ENCODE measurements around the gene MALT1. TPM values are rescaled to one million over a fixed set of nuclear protein-coding genes. Genes with fewer than 3 reads are reported as not detected.

MALT1 gene
- total RNA-seq, 2 experiments from 2014 or later: 82.3 to 84.5 TPM

- Histone ChIP-seq H3K9me3 (ENCODE audit: control insufficient read depth in 1 of 2, insufficient read depth in 1 of 2, low read length in 2 of 2) (no peaks in the 10 kb centered on the region), H3K27ac (ENCODE audit: low read depth in 1 of 2, low read length in 2 of 2) (no peak overlapping the region), H3K27me3 (ENCODE audit: control insufficient read depth in 1 of 2, insufficient read depth in 2 of 2, low read length in 2 of 2) (peaks cover 14 to 36% of the 10 kb centered on the region in 2 experiments), H3K36me3 (ENCODE audit: insufficient read depth, low read length) (no peaks in the 10 kb centered on the region), H3K4me1 (ENCODE audit: insufficient read depth, low read length) (peaks cover 18% of the 10 kb centered on the region), H3K4me3 (ENCODE audit: low read length) (no peak overlapping the region)
- TF ChIP-seq, protein P1, sequence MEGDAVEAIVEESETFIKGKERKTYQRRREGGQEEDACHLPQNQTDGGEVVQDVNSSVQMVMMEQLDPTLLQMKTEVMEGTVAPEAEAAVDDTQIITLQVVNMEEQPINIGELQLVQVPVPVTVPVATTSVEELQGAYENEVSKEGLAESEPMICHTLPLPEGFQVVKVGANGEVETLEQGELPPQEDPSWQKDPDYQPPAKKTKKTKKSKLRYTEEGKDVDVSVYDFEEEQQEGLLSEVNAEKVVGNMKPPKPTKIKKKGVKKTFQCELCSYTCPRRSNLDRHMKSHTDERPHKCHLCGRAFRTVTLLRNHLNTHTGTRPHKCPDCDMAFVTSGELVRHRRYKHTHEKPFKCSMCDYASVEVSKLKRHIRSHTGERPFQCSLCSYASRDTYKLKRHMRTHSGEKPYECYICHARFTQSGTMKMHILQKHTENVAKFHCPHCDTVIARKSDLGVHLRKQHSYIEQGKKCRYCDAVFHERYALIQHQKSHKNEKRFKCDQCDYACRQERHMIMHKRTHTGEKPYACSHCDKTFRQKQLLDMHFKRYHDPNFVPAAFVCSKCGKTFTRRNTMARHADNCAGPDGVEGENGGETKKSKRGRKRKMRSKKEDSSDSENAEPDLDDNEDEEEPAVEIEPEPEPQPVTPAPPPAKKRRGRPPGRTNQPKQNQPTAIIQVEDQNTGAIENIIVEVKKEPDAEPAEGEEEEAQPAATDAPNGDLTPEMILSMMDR (IDR thresholded peaks at IDR 0.05): no peak
- H3K36me3 Mint-ChIP-seq (ENCODE audit: low read depth): no peaks in the 10 kb centered on the region
- H3K9me3 Mint-ChIP-seq: no peaks in the 10 kb centered on the region
- H3K27ac Mint-ChIP-seq: no peak overlapping the region
- DNase-seq: no peak
- no peak overlapping the region for H3K4me3 Mint-ChIP-seq
- peaks cover 66% of the 10 kb centered on the region for H3K27me3 Mint-ChIP-seq
- intact Hi-C loops (cut with DNase I, micrococcal nuclease): loop anchor here (10.0 kb wide), 3 partner anchors 372 to 722 kb away; partner anchors contain the start of gene NEDD4L (in 1 of the 2)
- ChIA-PET CTCF (interaction anchor here (4.3 kb wide), 1 partner anchor 238 kb away, joined by 75 read pairs; no protein-coding TSS in a partner anchor), POLR2A (no interaction called here)
- peaks cover 16% of the 10 kb centered on the region for H3K4me1 Mint-ChIP-seq (ENCODE audit: low read depth)
- no peak for ATAC-seq (ENCODE audit: poor library complexity)
Measured at GRCh38 chr18:58766946-58767345, 95.7 kb downstream of the MALT1 start.

DNA sequence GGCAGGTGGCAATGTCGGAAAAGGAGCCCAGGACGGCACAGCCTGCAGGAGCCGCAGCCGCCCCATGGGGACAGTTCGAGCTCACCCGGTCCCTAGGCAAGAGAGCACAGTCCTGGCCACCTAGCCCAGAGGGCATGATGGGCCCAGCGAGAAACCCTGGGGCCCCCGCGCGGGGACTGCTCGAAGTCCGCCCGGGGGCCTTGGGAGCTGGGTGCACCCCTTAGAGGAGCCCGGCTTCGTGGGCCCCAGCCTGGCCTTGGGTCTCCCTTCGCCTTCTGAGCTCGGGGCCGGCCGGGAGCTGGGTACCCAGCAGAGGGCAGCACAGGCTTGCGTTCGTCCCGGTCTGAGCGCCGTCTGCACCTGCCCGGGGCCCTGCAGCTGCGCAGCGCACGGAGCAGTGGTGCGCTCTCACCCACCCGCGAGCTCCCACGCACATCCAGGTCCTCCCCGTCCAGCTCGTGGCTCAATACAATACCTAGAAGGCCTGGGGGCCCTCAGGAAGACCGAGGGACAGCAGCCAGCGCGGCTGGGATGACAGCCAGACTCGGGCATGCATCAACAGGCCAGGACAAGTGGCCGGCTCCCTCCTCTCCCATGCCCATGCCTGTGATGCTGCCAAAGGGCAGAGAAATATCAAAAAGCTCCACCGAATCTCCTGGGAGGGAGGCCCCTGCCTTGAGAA lies 97.2 kb downstream of the MALT1 start:
- no peak overlapping the region for H3K4me3 Mint-ChIP-seq
- H3K4me1 ChIP-seq (ENCODE audit: insufficient read depth, low read length): peaks cover 17% of the 10 kb centered on the region
- TF ChIP-seq, protein P1 (IDR thresholded peaks at IDR 0.05): peak; percentile 67
- peaks cover 15% of the 10 kb centered on the region for H3K4me1 Mint-ChIP-seq (ENCODE audit: low read depth)
- intact Hi-C loops (cut with DNase I, micrococcal nuclease): loop anchor here (1.0 to 10.0 kb wide), 4 partner anchors 302 to 724 kb away; partner anchors contain the start of gene NEDD4L (in 1 of the 2)
- H3K36me3 ChIP-seq (ENCODE audit: insufficient read depth, low read length): no peaks in the 10 kb centered on the region
- peaks cover 14 to 36% of the 10 kb centered on the region in 2 experiments for H3K27me3 ChIP-seq (ENCODE audit: control insufficient read depth in 1 of 2, insufficient read depth in 2 of 2, low read length in 2 of 2)
- peaks cover 72% of the 10 kb centered on the region for H3K27me3 Mint-ChIP-seq
- ATAC-seq (ENCODE audit: poor library complexity): peak; percentile 81
- H3K4me3 ChIP-seq (ENCODE audit: low read length): peak overlapping the region; percentile 14
- no peak overlapping the region for H3K27ac ChIP-seq (ENCODE audit: low read depth in 1 of 2, low read length in 2 of 2)
- CTCF ChIA-PET: interaction anchor here (1.0 to 1.7 kb wide), 6 partner anchors 8 to 302 kb away, joined by 3 to 21 read pairs (median 3); no protein-coding TSS in a partner anchor
- no peaks in the 10 kb centered on the region for H3K9me3 Mint-ChIP-seq
- no peaks in the 10 kb centered on the region for H3K9me3 ChIP-seq (ENCODE audit: control insufficient read depth in 1 of 2, insufficient read depth in 1 of 2, low read length in 2 of 2)
- DNase-seq: peak; percentile 54 to 81 (median 62)
- POLR2A ChIA-PET: interaction anchor here (1.3 kb wide), 2 partner anchors 239 to 302 kb away, joined by 7 to 8 read pairs; no protein-coding TSS in a partner anchor
- no peak overlapping the region for H3K27ac Mint-ChIP-seq
- H3K36me3 Mint-ChIP-seq (ENCODE audit: low read depth): no peaks in the 10 kb centered on the region

- Mint-ChIP-seq H3K4me1 (ENCODE audit: low read depth) (peaks cover 11% of the 10 kb centered on the region), H3K27ac (no peak overlapping the region), H3K4me3 (no peak overlapping the region), H3K36me3 (ENCODE audit: low read depth) (no peaks in the 10 kb centered on the region), H3K9me3 (no peaks in the 10 kb centered on the region), H3K27me3 (peaks cover 69% of the 10 kb centered on the region)
- ATAC-seq (ENCODE audit: poor library complexity) (no peak), DNase-seq (no peak)
- Histone ChIP-seq H3K27me3 (ENCODE audit: control insufficient read depth in 1 of 2, insufficient read depth in 2 of 2, low read length in 2 of 2) (peaks cover 14 to 36% of the 10 kb centered on the region in 2 experiments), H3K36me3 (ENCODE audit: insufficient read depth, low read length) (no peaks in the 10 kb centered on the region), H3K9me3 (ENCODE audit: control insufficient read depth in 1 of 2, insufficient read depth in 1 of 2, low read length in 2 of 2) (no peaks in the 10 kb centered on the region), H3K27ac (ENCODE audit: low read depth in 1 of 2, low read length in 2 of 2) (no peak overlapping the region), H3K4me1 (ENCODE audit: insufficient read depth, low read length) (peaks cover 11% of the 10 kb centered on the region), H3K4me3 (ENCODE audit: low read length) (no peak overlapping the region)
- ChIA-PET CTCF (no interaction called here), POLR2A (interaction anchor here (1.3 kb wide), 2 partner anchors 239 to 301 kb away, joined by 7 to 8 read pairs; no protein-coding TSS in a partner anchor)
- TF ChIP-seq, protein P1 (IDR thresholded peaks at IDR 0.05): no peak
- intact Hi-C loops (cut with DNase I, micrococcal nuclease): loop anchor here (10.0 kb wide), 3 partner anchors 375 to 725 kb away; partner anchors contain the start of gene NEDD4L (in 1 of the 2)
Measured at GRCh38 chr18:58769321-58769720, 98.1 kb downstream of the MALT1 start.

All from CD4-positive, alpha-beta T cell (primary cell).